DOHH2 (cell line): ENCODE results near the gene CDKN2AIPNL.

Experiments used
- H3F3A ChIP-seq: fragments of 200-600 bp; sonication (generic), shearing (Covaris generic); 2 replicates; pipeline ENCODE4 v1.6.0; 2016; ENCODE audit warnings: antibody characterized with exemption, mild to moderate bottlenecking; ENCODE audit not compliant: control insufficient read depth, insufficient read depth
- H3K27ac ChIP-seq: fragments of 200-600 bp; sonication (generic); 2 replicates; pipeline ENCODE4 v1.5.1; 2014; ENCODE audit warnings: low read depth, mild to moderate bottlenecking, low read length, moderate library complexity
- H3K27me3 ChIP-seq: fragments of 200-600 bp; sonication (generic); 2 replicates; pipeline ENCODE4 v1.6.1; 2014; ENCODE audit warnings: mild to moderate bottlenecking, low read length, mixed read lengths; ENCODE audit not compliant: control insufficient read depth
- H3K36me3 ChIP-seq: fragments of 200-600 bp; sonication (generic); 2 replicates; pipeline ENCODE4 v1.6.1; 2014; ENCODE audit warnings: mild to moderate bottlenecking, low read length, moderate library complexity, mixed read lengths; ENCODE audit not compliant: control insufficient read depth
- H3K4me1 ChIP-seq: fragments of 200-600 bp; sonication (generic); 2 replicates; pipeline ENCODE4 v1.6.1; 2014; ENCODE audit warnings: mild to moderate bottlenecking, low read length, mixed read lengths; ENCODE audit not compliant: control insufficient read depth
- H3K4me2 ChIP-seq: fragments of 200-600 bp; sonication (generic); 2 replicates; pipeline ENCODE4 v1.6.0; 2014; ENCODE audit warnings: mild to moderate bottlenecking, low read length, moderate library complexity
- H3K4me3 ChIP-seq: fragments of 200-600 bp; sonication (generic); 2 replicates; pipeline ENCODE4 v1.5.1; 2014; ENCODE audit warnings: mild to moderate bottlenecking, low read length, mixed read lengths
- H3K79me2 ChIP-seq: fragments of 200-600 bp; sonication (generic); 2 replicates; pipeline ENCODE4 v1.6.1; 2014; ENCODE audit warnings: mild to moderate bottlenecking, low read length, mixed read lengths; ENCODE audit not compliant: control insufficient read depth
- H3K9me2 ChIP-seq: fragments of 200-600 bp; sonication (generic); replicated peaks from 2 replicates; pipeline ENCODE4 v1.6.1; 2014; ENCODE audit warnings: mild to moderate bottlenecking, low read length, mixed read lengths; ENCODE audit not compliant: control insufficient read depth
- H3K9me3 ChIP-seq: fragments of 200-600 bp; sonication (generic); 2 replicates; pipeline ENCODE4 v1.6.1; 2014; ENCODE audit warnings: antibody characterized with exemption, low read length, mixed read lengths; ENCODE audit not compliant: control insufficient read depth, insufficient read depth
- H4K20me1 ChIP-seq: fragments of 200-600 bp; sonication (generic); 2 replicates; pipeline ENCODE4 v1.6.0; 2014; ENCODE audit warnings: low read depth, mild to moderate bottlenecking, antibody characterized with exemption, low read length, moderate library complexity; ENCODE audit not compliant: control insufficient read depth, insufficient read depth
- EZH2phosphoT487 ChIP-seq: fragments of 200-600 bp; sonication (generic); IDR thresholded peaks from 2 replicates; pipeline ENCODE4 v1.6.1; 2017; ENCODE audit warnings: borderline replicate concordance, mild to moderate bottlenecking, antibody characterized with exemption, low read length, moderate library complexity, mixed read lengths
- TF ChIP-seq, protein P1 (sequence below): fragments of 200-600 bp; sonication (generic); IDR thresholded peaks from one replicate; pipeline ENCODE4 v1.5.1; 2014; ENCODE audit warnings: antibody characterized with exemption, mild to moderate bottlenecking, low read depth, low read length; ENCODE audit not compliant: poor library complexity, severe bottlenecking

Gene CDKN2AIPNL

DNA sequence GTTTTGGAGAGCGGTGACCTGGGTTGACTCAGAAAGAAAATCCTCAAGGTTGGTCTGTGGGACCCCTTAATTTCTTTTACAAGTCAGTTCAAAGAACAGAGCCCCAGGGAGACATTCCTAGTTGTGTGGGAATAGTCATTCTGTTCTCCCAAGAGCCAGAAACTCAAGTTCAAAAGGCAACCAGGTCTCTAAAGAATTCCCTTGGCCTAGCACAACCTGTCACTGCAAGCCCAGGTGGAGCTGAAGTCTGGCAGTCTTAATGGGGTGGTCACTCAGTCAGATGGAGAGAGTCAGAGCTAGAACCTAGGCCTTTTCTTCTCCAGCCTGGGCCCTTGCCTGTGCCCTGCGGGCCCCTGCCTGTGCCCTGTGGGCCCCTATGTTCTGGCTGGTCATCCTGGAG, 37.5 kb upstream of the CDKN2AIPNL start:
- Histone ChIP-seq H3K36me3 (no peaks in the 10 kb centered on the region), H3K27ac (no peak overlapping the region), H3K27me3 (peaks cover 4% of the 10 kb centered on the region; the same call in 1 of the 2 replicates), H3F3A (no peaks in the 10 kb centered on the region), H3K4me2 (no peak overlapping the region), H4K20me1 (no peaks in the 10 kb centered on the region), H3K9me2 (no peaks in the 10 kb centered on the region), H3K4me1 (peaks cover 30% of the 10 kb centered on the region), H3K4me3 (no peak overlapping the region), H3K79me2 (no peaks in the 10 kb centered on the region), H3K9me3 (no peaks in the 10 kb centered on the region)
- TF ChIP-seq, protein P1, sequence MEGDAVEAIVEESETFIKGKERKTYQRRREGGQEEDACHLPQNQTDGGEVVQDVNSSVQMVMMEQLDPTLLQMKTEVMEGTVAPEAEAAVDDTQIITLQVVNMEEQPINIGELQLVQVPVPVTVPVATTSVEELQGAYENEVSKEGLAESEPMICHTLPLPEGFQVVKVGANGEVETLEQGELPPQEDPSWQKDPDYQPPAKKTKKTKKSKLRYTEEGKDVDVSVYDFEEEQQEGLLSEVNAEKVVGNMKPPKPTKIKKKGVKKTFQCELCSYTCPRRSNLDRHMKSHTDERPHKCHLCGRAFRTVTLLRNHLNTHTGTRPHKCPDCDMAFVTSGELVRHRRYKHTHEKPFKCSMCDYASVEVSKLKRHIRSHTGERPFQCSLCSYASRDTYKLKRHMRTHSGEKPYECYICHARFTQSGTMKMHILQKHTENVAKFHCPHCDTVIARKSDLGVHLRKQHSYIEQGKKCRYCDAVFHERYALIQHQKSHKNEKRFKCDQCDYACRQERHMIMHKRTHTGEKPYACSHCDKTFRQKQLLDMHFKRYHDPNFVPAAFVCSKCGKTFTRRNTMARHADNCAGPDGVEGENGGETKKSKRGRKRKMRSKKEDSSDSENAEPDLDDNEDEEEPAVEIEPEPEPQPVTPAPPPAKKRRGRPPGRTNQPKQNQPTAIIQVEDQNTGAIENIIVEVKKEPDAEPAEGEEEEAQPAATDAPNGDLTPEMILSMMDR = no peak
- TF ChIP-seq EZH2phosphoT487 = no peak

DNA sequence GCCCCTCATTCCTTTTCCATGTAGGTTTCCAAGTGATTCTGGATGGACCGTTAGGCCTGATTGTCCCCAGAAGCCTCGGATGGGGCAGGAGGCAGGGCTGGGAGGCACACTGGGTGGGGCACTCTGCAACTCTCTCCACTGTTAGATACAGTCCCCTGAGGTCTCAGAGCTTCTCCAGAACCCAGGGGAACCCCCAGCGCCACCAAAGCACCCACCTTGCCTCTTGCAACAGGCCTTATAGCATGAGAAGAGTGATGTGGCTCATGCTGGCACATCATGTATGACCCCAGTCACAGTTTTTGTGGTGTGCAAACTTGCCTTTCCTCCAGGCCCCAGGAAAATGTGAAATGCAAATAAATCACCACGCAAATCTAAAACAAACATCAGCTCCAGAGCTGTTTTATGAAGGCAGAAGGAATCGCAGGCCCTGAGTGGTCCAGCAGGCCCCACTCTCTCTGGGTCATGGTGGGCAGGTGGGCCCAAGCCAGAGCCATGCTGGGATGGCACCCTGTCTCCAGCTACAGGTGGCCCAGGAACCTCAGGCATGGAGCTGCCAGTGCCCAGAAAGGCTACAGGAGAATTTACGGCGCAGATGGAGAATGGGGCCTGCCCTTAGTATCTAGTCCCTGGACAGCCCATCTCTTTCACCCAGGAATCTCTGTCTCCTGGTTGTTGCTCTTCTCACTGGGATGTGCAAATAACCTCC, 36.3 kb upstream of the CDKN2AIPNL start:
- H3K9me2 ChIP-seq = no peaks in the 10 kb centered on the region
- no peak overlapping the region for H3K4me2 ChIP-seq
- no peaks in the 10 kb centered on the region for H3K79me2 ChIP-seq
- peaks cover 30% of the 10 kb centered on the region for H3K4me1 ChIP-seq
- no peaks in the 10 kb centered on the region for H3K36me3 ChIP-seq
- no peaks in the 10 kb centered on the region for H3K9me3 ChIP-seq
- H3K4me3 ChIP-seq = no peak overlapping the region
- no peaks in the 10 kb centered on the region for H3F3A ChIP-seq
- TF ChIP-seq, protein P1 = no peak
- H3K27ac ChIP-seq = no peak overlapping the region
- no peaks in the 10 kb centered on the region for H4K20me1 ChIP-seq
- H3K27me3 ChIP-seq = 0 out of 2 replicates have a peak, but pooled peaks cover under 1% of the 10 kb centered on the region

- peaks cover 30% of the 10 kb centered on the region for H3K4me1 ChIP-seq
- no peaks in the 10 kb centered on the region for H3K79me2 ChIP-seq
- H3K27ac ChIP-seq = no peak overlapping the region
- no peaks in the 10 kb centered on the region for H3K27me3 ChIP-seq
- H3K4me3 ChIP-seq = no peak overlapping the region
- no peaks in the 10 kb centered on the region for H3K9me2 ChIP-seq
- H3K9me3 ChIP-seq = no peaks in the 10 kb centered on the region
- peak overlapping the region; percentile 48 for H3K4me2 ChIP-seq
- no peak for TF ChIP-seq EZH2phosphoT487
- TF ChIP-seq, protein P1 = no peak
- H3F3A ChIP-seq = no peaks in the 10 kb centered on the region
- H3K36me3 ChIP-seq = no peaks in the 10 kb centered on the region
- H4K20me1 ChIP-seq = no peaks in the 10 kb centered on the region
Measured at GRCh38 chr5:134446938-134447337, 35.3 kb upstream of the CDKN2AIPNL start.
